Esophagus (tissue), 2 donors: Measurements from ENCODE around the gene COG4. TPM values are rescaled to one million over a fixed set of nuclear protein-coding genes. Genes with fewer than 3 reads are reported as not detected.
"Not testable (repeated sequence)": the region's sequence is repeated elsewhere in the genome, so short reads cannot be mapped to it uniquely, and the experiment has no call there.

ENCODE experiments used
- H3K27ac ChIP-seq, 2 donors: one replicate each; pipeline ENCODE4 v1.5.1; 2013; ENCODE audit warnings: low read depth in 2 of 2, mild to moderate bottlenecking in 2 of 2, inconsistent platforms in 1 of 2, low read length in 1 of 2, moderate library complexity in 1 of 2
- H3K27me3 ChIP-seq, 2 donors: one replicate each; pipeline ENCODE4 v1.6.1; 2013; ENCODE audit warnings: low read length in 2 of 2, control low read depth in 1 of 2, mild to moderate bottlenecking in 1 of 2; ENCODE audit not compliant: insufficient read depth in 2 of 2, control insufficient read depth in 1 of 2
- H3K36me3 ChIP-seq, 2 donors: one replicate each; pipeline ENCODE4 v1.6.1; 2013; ENCODE audit warnings: low read length in 1 of 2; ENCODE audit not compliant: control insufficient read depth in 2 of 2, insufficient read depth in 2 of 2
- H3K4me1 ChIP-seq, 2 donors: one replicate each; pipeline ENCODE4 v1.6.1; 2013; ENCODE audit warnings: low read length in 1 of 2; ENCODE audit not compliant: control insufficient read depth in 2 of 2, insufficient read depth in 2 of 2
- H3K4me3 ChIP-seq, 2 donors: one replicate each; pipeline ENCODE4 v1.5.1; 2013; ENCODE audit warnings: low read length in 2 of 2, mild to moderate bottlenecking in 2 of 2, low read depth in 1 of 2, moderate library complexity in 1 of 2
- H3K9me3 ChIP-seq, 2 donors: one replicate each; pipeline ENCODE4 v1.6.1; 2013; ENCODE audit warnings: mild to moderate bottlenecking in 2 of 2, low read depth in 1 of 2, low read length in 1 of 2, moderate library complexity in 1 of 2; ENCODE audit not compliant: control insufficient read depth in 2 of 2, insufficient read depth in 1 of 2
- WGBS, 2 donors: extraction: QIAGEN DNeasy Blood & Tissue Kit; methylation state at CpG; one replicate each; pipeline ENCODE4 v1.1.7; 2013; 5-methylcytosine and 5-hydroxymethylcytosine counted together
- polyA plus RNA-seq, 2 donors: library from polyadenylated mRNA; stranded (reverse); fragments of 200-250 nt; gene quantifications; one replicate each; pipeline ENCODE4 v1.2.3, GENCODE V29; 2013
- donor health status: healthy with polysubstance abuse.
- donor health status: Bipolar disorder and iron deficiency.

The COG4 gene
- polyA plus RNA-seq, 2 donors = 41.8 to 42.7 TPM

- peaks cover 5 to 14% of the 10 kb centered on the region in 2 donors for H3K36me3 ChIP-seq
- not testable (repeated sequence) for H3K4me1 ChIP-seq, H3K9me3 ChIP-seq, H3K27ac ChIP-seq, H3K27me3 ChIP-seq, H3K4me3 ChIP-seq
- 89 to 95% methylated on average over 3 to 7 of the region's 7 CpGs for WGBS, 2 donors
Observed at GRCh38 chr16:70529954-70530353, 6.6 kb upstream of the COG4 start.

GRCh38 chr16:70529051-70529777 is 5.9 kb upstream of the COG4 start:
- Histone ChIP-seq H3K9me3 (no peaks in the 10 kb centered on the region), H3K27me3 (no peaks in the 10 kb centered on the region), H3K4me1 (peaks cover 0 to 3% of the 10 kb centered on the region in 2 donors), H3K36me3 (peaks cover 5 to 14% of the 10 kb centered on the region in 2 donors), H3K27ac (peak overlapping the region in 1 of 2 donors; percentile 68), H3K4me3 (no peak overlapping the region)
- WGBS, 2 donors = 53 to 60% methylated on average over 8 of the region's 8 CpGs

- Histone ChIP-seq H3K27ac (no peak overlapping the region), H3K4me1 (peaks cover 0 to 3% of the 10 kb centered on the region in 2 donors), H3K4me3 (no peak overlapping the region), H3K36me3 (peaks cover 5 to 14% of the 10 kb centered on the region in 2 donors), H3K9me3 (no peaks in the 10 kb centered on the region), H3K27me3 (no peaks in the 10 kb centered on the region)
- 68 to 69% methylated on average over 8 of the region's 8 CpGs for WGBS, 2 donors
Observed at GRCh38 chr16:70527315-70527996, 4.1 kb upstream of the COG4 start.

GRCh38 chr16:70526403-70526802 is 3.0 kb upstream of the COG4 start:
- Histone ChIP-seq H3K4me1 (peaks cover 0 to 3% of the 10 kb centered on the region in 2 donors), H3K4me3 (no peak overlapping the region), H3K27ac (peak overlapping the region in 1 of 2 donors; percentile 21), H3K36me3 (peaks cover 5 to 10% of the 10 kb centered on the region in 2 donors), H3K9me3 (no peaks in the 10 kb centered on the region), H3K27me3 (no peaks in the 10 kb centered on the region)
- WGBS, 2 donors = 66 to 69% methylated on average over 6 of the region's 6 CpGs

- not testable (repeated sequence) for H3K27me3 ChIP-seq, H3K9me3 ChIP-seq, H3K4me1 ChIP-seq, H3K36me3 ChIP-seq
- peak overlapping the region; percentile 80 to 97 for H3K4me3 ChIP-seq
- 0 to 1% methylated on average over 24 of the region's 24 CpGs for WGBS, 2 donors
- H3K27ac ChIP-seq = peak overlapping the region; percentile 79 to 95
Observed at GRCh38 chr16:70524399-70524825, 1.1 kb upstream of the COG4 start.

- H3K36me3 ChIP-seq = peaks cover 2 to 4% of the 10 kb centered on the region in 2 donors
- H3K27me3 ChIP-seq = no peaks in the 10 kb centered on the region
- H3K27ac ChIP-seq = peak within 1 kb of the TSS; percentile 79 to 95
- peak within 1 kb of the TSS; percentile 80 to 97 for H3K4me3 ChIP-seq
- peaks cover 0 to 3% of the 10 kb centered on the region in 2 donors for H3K4me1 ChIP-seq
- WGBS, 2 donors = 0 to 1% methylated on average over 32 of the region's 32 CpGs
- no peaks in the 10 kb centered on the region for H3K9me3 ChIP-seq
Observed at GRCh38 chr16:70523743-70524398, 517 bp upstream of the COG4 start, which contains the start of gene SF3B3. TSS of gene SF3B3 (plus strand) at chr16:70523816. CDS start at chr16:70526657, 2,841 bp downstream.

- H3K9me3 ChIP-seq = no peaks in the 10 kb centered on the region
- peak overlapping the region in 1 of 2 donors; percentile 94 for H3K27ac ChIP-seq
- peaks cover 1 to 2% of the 10 kb centered on the region in 2 donors for H3K36me3 ChIP-seq
- 44 to 45% methylated on average over 18 of the region's 18 CpGs for WGBS, 2 donors
- H3K4me1 ChIP-seq = peaks cover 0 to 3% of the 10 kb centered on the region in 2 donors
- H3K27me3 ChIP-seq = no peaks in the 10 kb centered on the region
- H3K4me3 ChIP-seq = peak overlapping the region; percentile 76 to 97
Observed at GRCh38 chr16:70522216-70523075, 908 bp downstream of the COG4 start.

- no peak overlapping the region for H3K27ac ChIP-seq
- WGBS, 2 donors = 71 to 76% methylated on average over 8 of the region's 8 CpGs
Observed at GRCh38 chr16:70520612-70521297, 2.6 kb downstream of the COG4 start.

More at GRCh38 chr16:70520612-70521297, 2.6 kb downstream of the COG4 start:
- no peaks in the 10 kb centered on the region for H3K27me3 ChIP-seq
- H3K4me3 ChIP-seq = no peak overlapping the region
- H3K36me3 ChIP-seq = peaks cover 5 to 6% of the 10 kb centered on the region in 2 donors
- peaks cover 0 to 3% of the 10 kb centered on the region in 2 donors for H3K4me1 ChIP-seq
- no peaks in the 10 kb centered on the region for H3K9me3 ChIP-seq
